Astrocyte of the cerebellum (primary cell): ENCODE results near the gene IQGAP3.
A peak's percentile ranks its signal among the peaks of the same experiment; 100 is the strongest.

ENCODE experiments used
- DNase-seq: peaks from one replicate; pipeline ENCODE4 v3.0.0-alpha.2; 2011; ENCODE audit warnings: low read depth
- H3K4me3 ChIP-seq: 2 replicates; pipeline ENCODE4 v1.5.1; 2011; ENCODE audit warnings: mild to moderate bottlenecking, low read depth, low read length, moderate library complexity
- CTCF ChIP-seq: IDR thresholded peaks from 2 replicates; pipeline ENCODE4 v1.5.1; 2012; ENCODE audit warnings: low read length, low read depth, moderate library complexity, mild to moderate bottlenecking; ENCODE audit errors: missing control alignments
- in situ Hi-C: cut with HindIII; loops from 2 replicates; pipeline ENCODE4 v1.10.0; 2017; ENCODE audit warnings: low sequenced_read_pairs

IQGAP3 gene

DNA sequence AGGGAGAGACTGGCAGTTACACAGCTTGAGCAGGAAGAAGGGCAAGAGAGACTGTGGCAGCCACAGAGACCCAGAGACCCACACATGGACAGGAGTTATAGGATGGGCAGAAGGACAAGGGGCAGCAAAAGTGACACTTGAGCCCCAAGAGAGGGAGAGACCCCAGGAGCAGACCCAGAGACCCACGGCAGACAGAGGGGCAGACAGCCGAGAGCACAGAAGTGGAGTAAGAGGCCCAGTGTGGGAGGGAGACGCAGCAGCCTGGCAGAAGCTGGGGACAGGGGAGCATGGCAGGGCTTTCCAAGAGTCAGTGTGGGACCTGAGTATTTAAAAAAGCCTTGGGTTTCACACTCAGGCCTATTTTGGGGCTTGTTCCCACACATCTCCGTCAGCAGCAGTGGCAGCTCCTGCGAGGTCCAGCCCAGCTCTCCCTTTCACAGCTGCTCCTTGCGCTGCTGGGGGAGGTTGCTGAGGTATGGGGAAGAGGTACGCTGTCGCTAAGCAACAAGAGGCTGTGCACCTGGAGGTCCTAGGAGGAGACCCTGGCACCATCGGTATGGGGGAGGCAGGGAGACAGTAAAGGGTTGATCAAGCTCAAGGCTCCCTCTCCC is 62.8 kb downstream of the IQGAP3 start:
- TF ChIP-seq CTCF: no peak
- in situ Hi-C loops: no loop called here
- H3K4me3 ChIP-seq: no peak overlapping the region
- no peak for DNase-seq

DNA sequence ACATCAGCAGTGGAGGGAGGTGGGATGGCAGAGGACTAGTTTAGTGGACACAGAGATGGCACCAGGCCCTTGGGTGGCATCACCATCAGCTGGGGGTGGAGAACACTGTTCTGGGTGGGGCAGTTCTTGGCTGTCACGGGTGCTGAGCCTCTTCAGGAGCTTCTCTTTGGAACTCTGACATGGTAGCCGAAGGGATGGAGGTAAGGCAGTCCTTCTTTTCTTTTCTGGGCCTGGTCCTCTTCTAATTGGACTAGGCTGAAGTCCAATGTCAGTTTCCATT is 63.5 kb downstream of the IQGAP3 start:
- no peak for TF ChIP-seq CTCF
- in situ Hi-C loops: no loop called here
- H3K4me3 ChIP-seq: no peak overlapping the region
- no peak for DNase-seq

DNA sequence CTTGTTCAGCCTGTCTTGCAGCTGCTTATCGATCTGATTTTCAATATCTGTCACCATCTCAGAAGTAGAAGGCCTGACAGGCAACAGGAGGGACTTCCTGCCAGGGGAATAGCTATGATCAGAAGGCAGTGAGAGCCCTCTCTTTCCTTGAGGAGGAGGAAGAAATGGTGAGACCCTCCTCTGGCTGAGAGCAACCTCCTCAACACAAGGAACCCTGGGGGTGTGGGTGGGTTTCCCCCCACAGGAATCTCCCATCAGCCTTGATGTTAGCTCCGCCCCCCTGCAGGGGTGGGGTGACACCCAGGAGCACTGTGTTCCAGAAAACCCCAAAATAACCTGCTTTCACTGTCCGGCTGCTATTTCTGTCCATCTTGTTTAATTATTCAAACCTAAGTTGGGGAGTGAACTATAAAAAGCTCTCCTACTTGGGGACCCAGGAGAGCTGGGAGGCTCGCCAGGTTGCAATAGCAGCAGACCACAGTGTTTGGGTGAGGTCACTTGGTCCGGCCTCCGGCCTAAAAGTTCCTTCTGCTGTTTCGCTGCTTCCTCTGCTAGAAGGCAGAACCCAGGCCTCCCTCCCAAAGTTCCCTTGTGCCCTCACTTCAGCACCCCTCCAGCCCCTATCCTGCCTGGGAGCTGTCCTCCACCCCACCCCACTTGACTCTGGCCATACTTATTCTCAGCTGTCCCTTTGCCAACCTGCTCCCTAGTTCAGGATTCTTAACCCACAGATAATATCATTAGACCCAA is 64.0 kb downstream of the IQGAP3 start:
- in situ Hi-C loops: no loop called here
- H3K4me3 ChIP-seq: no peak overlapping the region
- TF ChIP-seq CTCF: no peak
- peak; percentile 66 for DNase-seq

DNA sequence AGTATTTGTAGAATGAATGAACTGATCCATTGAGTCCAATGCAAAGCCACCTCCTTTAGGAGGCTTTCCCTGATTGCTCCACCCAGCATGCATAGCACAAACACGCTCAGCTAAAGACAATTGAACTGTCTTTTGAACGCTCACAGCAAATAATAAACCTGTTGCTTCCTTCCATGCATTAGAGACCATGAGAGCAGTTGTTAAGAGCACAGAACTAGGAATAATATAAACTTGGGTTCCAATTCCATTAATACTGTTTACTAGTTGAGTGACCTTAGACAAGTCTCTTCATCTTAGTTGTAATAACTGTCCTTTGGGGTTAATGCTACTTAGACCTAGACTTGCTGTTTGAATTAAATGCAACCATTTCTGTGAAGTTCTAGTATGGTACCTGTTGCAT is 65.9 kb downstream of the IQGAP3 start:
- H3K4me3 ChIP-seq: no peak overlapping the region
- DNase-seq: no peak
- no peak for TF ChIP-seq CTCF
- in situ Hi-C loops: no loop called here

- TF ChIP-seq CTCF: no peak
- no peak for DNase-seq
- in situ Hi-C loops: no loop called here
- no peak overlapping the region for H3K4me3 ChIP-seq
Observed at GRCh38 chr1:156505679-156506298, 66.6 kb downstream of the IQGAP3 start.

- DNase-seq: peak; percentile 99
- H3K4me3 ChIP-seq: peak overlapping the region; percentile 25
- in situ Hi-C loops: no loop called here
- no peak for TF ChIP-seq CTCF
Observed at GRCh38 chr1:156504821-156505678, 67.3 kb downstream of the IQGAP3 start.
